LNCaP clone FGC (cell line): ENCODE measurements around the gene ZNF462.

Experiments
- DNase-seq: peaks from one replicate; pipeline ENCODE4 v3.0.0-alpha.2; 2011; ENCODE audit warnings: low read depth
- H3K4me3 ChIP-seq: 2 replicates; pipeline ENCODE4 v1.5.1; 2011; ENCODE audit warnings: mild to moderate bottlenecking, low read depth, low read length, control low read depth
- CTCF ChIP-seq: IDR thresholded peaks from 2 replicates; pipeline ENCODE4 v1.5.1; 2012; ENCODE audit warnings: mild to moderate bottlenecking; ENCODE audit not compliant: control insufficient read depth, insufficient read depth; ENCODE audit errors: extremely low read depth

The ZNF462 gene

GRCh38 chr9:106878081-106878837 is 15.3 kb downstream of the ZNF462 start:
- TF ChIP-seq CTCF, result no peak
- no peak for DNase-seq
- no peak overlapping the region for H3K4me3 ChIP-seq

DNA sequence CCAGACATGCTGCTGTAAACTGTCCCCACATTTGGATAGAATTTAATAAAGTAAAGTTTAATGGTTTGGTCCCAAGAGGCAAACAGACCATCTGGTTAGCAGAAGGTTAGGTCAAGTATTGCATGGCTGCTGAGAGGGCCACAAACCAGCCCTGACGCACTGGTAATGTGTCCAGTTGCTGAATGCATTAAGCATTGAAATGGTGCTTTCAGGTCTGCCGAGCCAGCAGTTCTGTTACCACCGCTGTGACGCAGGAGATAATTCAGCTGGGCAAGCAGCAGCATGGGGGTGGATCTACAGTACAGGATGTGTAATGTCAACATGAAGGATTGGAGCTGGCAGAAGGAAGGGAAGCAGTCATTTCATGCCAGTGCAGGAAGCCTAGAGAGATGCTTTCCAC is 16.0 kb downstream of the ZNF462 start:
- no peak overlapping the region for H3K4me3 ChIP-seq
- DNase-seq, result peak; percentile 84
- no peak for TF ChIP-seq CTCF

DNA sequence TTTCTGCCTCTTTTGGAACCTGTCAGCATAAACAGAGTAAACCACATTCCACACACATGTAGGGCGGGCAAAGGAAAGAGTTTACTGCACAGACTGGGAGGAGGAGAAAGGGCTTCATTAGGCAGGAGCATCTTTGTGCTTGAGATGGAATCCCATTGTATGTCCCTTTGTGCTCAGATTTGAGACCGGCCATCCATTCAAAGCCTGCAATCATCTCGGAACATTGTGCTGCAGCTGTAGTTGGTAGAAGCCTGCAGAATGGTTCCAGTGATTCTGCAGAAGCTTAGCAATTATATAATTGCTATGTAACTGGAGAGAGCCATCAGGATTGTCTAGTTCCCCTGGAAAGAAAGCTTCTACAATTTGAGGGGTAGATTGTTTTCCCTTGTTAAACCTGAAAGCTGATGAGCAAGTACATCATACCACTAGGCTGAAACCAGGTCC is 16.5 kb downstream of the ZNF462 start:
- no peak overlapping the region for H3K4me3 ChIP-seq
- no peak for DNase-seq
- no peak for TF ChIP-seq CTCF

DNA sequence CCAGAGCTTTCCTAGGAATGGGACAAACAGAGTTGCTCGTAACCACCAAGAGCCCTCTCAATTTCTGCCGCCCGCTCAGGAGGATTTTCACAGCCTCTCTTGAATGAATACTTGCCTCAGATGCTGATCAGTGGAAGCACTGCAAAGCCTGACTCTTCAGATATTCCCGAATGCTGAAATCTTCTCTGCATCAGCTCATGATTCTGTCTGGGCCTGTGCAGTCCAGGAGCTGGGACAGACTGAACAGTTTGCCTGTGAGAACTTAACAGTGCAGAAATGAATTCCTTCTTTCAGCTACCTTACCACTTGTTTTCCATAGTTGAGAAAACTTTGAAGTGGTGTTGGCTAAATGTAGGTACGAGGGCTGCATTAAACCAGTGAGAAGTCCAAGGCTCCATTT is 17.1 kb downstream of the ZNF462 start:
- no peak for DNase-seq
- H3K4me3 ChIP-seq, result no peak overlapping the region
- TF ChIP-seq CTCF, result no peak

- no peak for TF ChIP-seq CTCF
- DNase-seq, result no peak
- H3K4me3 ChIP-seq, result no peak overlapping the region
Measured at GRCh38 chr9:106880863-106881262, 17.9 kb downstream of the ZNF462 start.

DNA sequence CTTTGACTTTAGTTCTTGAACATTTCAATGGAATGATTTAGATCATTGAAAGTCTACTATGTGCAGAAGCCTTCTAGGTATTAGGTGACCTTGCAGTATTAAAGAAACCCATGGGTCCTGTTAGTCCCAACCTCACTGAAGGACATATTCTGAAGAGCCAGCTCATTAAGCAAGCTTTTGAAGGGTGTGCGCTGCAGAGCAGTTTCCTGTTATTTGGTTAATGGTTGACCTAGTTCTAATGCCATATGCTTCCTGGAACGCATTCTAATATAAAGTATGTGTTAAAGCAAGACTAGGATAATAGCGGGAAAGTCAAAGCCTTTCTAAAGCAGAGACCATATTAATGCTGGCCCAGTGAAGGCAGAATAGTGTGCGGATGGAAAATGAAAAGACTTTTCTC is 20.1 kb downstream of the ZNF462 start:
- TF ChIP-seq CTCF, result no peak
- no peak overlapping the region for H3K4me3 ChIP-seq
- DNase-seq, result no peak
